Measurements from ENCODE around the gene NTM. TPM values are rescaled to one million over a fixed set of nuclear protein-coding genes. Genes with fewer than 3 reads are reported as not detected.
A peak's percentile ranks its signal among the peaks of the same experiment; 100 is the strongest.

Gene NTM
- total RNA-seq, 1 donor from 2014 or later = 82.7 TPM

GRCh38 chr11:131977231-131977630 is 606.8 kb downstream of the NTM start:
- Mint-ChIP-seq H3K4me1 (ENCODE audit: unreplicated experiment) (peaks cover 52% of the 10 kb centered on the region), H3K36me3 (ENCODE audit: unreplicated experiment) (no peaks in the 10 kb centered on the region), H3K27ac (ENCODE audit: unreplicated experiment) (peak overlapping the region; percentile 55), H3K4me3 (ENCODE audit: unreplicated experiment) (no peak overlapping the region), H3K27me3 (ENCODE audit: unreplicated experiment) (no peaks in the 10 kb centered on the region), H3K9me3 (ENCODE audit: unreplicated experiment) (no peaks in the 10 kb centered on the region)
- DNase-seq (ENCODE audit: extremely low spot score, unreplicated experiment) = no peak
- TF ChIP-seq, protein P1, sequence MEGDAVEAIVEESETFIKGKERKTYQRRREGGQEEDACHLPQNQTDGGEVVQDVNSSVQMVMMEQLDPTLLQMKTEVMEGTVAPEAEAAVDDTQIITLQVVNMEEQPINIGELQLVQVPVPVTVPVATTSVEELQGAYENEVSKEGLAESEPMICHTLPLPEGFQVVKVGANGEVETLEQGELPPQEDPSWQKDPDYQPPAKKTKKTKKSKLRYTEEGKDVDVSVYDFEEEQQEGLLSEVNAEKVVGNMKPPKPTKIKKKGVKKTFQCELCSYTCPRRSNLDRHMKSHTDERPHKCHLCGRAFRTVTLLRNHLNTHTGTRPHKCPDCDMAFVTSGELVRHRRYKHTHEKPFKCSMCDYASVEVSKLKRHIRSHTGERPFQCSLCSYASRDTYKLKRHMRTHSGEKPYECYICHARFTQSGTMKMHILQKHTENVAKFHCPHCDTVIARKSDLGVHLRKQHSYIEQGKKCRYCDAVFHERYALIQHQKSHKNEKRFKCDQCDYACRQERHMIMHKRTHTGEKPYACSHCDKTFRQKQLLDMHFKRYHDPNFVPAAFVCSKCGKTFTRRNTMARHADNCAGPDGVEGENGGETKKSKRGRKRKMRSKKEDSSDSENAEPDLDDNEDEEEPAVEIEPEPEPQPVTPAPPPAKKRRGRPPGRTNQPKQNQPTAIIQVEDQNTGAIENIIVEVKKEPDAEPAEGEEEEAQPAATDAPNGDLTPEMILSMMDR (IDR thresholded peaks at IDR 0.05) = no peak

DNA sequence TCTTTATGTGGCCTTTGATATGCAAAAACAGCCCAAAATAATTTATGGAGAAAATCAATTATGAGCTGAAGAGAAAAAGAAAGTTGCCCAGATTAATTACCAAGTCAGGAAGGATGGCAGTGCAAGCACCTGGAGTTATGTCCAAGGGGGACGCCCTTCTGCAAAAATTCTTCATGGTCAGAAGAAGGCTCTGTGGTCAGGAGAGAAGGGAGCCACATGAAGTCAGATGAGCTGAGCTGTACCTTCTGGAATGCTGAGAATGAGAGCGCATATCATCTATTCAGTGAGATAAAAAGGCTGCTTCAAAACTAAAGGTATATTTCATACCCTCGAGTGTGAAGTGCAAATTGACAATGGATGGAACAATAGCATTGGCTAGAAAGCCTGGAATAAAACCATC is 607.4 kb downstream of the NTM start:
- H3K36me3 Mint-ChIP-seq (ENCODE audit: unreplicated experiment) = no peaks in the 10 kb centered on the region
- H3K27me3 Mint-ChIP-seq (ENCODE audit: unreplicated experiment) = no peaks in the 10 kb centered on the region
- no peak overlapping the region for H3K4me3 Mint-ChIP-seq (ENCODE audit: unreplicated experiment)
- H3K4me1 Mint-ChIP-seq (ENCODE audit: unreplicated experiment) = peaks cover 55% of the 10 kb centered on the region
- TF ChIP-seq, protein P1 (IDR thresholded peaks at IDR 0.05) = no peak
- no peaks in the 10 kb centered on the region for H3K9me3 Mint-ChIP-seq (ENCODE audit: unreplicated experiment)
- DNase-seq (ENCODE audit: extremely low spot score, unreplicated experiment) = no peak
- H3K27ac Mint-ChIP-seq (ENCODE audit: unreplicated experiment) = no peak overlapping the region

DNA sequence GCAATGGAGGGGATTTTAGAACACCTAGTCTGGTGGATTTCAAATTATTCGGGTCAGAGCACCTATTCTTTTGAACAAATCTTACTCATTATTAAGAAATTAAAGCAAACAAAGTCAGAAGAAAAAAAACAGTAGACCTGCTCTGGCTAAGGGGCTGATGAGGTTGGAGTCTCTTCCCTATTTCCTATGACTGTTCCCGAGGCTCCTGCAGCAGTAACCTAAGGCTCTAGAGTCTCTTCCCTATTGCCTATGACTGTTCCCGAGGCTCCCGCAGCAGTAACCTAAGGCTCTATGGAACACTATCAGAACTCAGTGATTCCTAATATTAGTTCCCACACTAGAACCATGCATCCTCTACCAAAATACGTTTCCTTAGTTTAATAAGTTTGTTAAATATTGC is 607.9 kb downstream of the NTM start:
- no peaks in the 10 kb centered on the region for H3K9me3 Mint-ChIP-seq (ENCODE audit: unreplicated experiment)

GRCh38 chr11:131979364-131979763 is 608.9 kb downstream of the NTM start:
- Mint-ChIP-seq H3K36me3 (ENCODE audit: unreplicated experiment) (no peaks in the 10 kb centered on the region), H3K4me3 (ENCODE audit: unreplicated experiment) (no peak overlapping the region), H3K27ac (ENCODE audit: unreplicated experiment) (no peak overlapping the region), H3K9me3 (ENCODE audit: unreplicated experiment) (peaks cover 6% of the 10 kb centered on the region), H3K4me1 (ENCODE audit: unreplicated experiment) (peaks cover 55% of the 10 kb centered on the region), H3K27me3 (ENCODE audit: unreplicated experiment) (no peaks in the 10 kb centered on the region)
- DNase-seq (ENCODE audit: extremely low spot score, unreplicated experiment) = no peak
- TF ChIP-seq, protein P1 (IDR thresholded peaks at IDR 0.05) = no peak

More for the DNA sequence above, 607.9 kb downstream of the NTM start:
- Mint-ChIP-seq H3K27ac (ENCODE audit: unreplicated experiment) (peak overlapping the region; percentile 52), H3K4me1 (ENCODE audit: unreplicated experiment) (peaks cover 55% of the 10 kb centered on the region), H3K4me3 (ENCODE audit: unreplicated experiment) (no peak overlapping the region), H3K27me3 (ENCODE audit: unreplicated experiment) (no peaks in the 10 kb centered on the region), H3K36me3 (ENCODE audit: unreplicated experiment) (no peaks in the 10 kb centered on the region)
- TF ChIP-seq, protein P1 (IDR thresholded peaks at IDR 0.05) = no peak
- no peak for DNase-seq (ENCODE audit: extremely low spot score, unreplicated experiment)

GRCh38 chr11:131980199-131980598 is 609.8 kb downstream of the NTM start:
- Mint-ChIP-seq H3K36me3 (ENCODE audit: unreplicated experiment) (no peaks in the 10 kb centered on the region), H3K9me3 (ENCODE audit: unreplicated experiment) (peaks cover 6% of the 10 kb centered on the region), H3K27ac (ENCODE audit: unreplicated experiment) (no peak overlapping the region), H3K4me1 (ENCODE audit: unreplicated experiment) (peaks cover 54% of the 10 kb centered on the region), H3K4me3 (ENCODE audit: unreplicated experiment) (no peak overlapping the region), H3K27me3 (ENCODE audit: unreplicated experiment) (no peaks in the 10 kb centered on the region)
- DNase-seq (ENCODE audit: extremely low spot score, unreplicated experiment) = no peak
- TF ChIP-seq, protein P1 (IDR thresholded peaks at IDR 0.05) = no peak

All from osteocyte (in vitro differentiated cells).